DOHH2 (cell line): ENCODE measurements around the gene PGAM2.
A peak's percentile ranks its signal among the peaks of the same experiment; 100 is the strongest.

Experiments used
- H3F3A ChIP-seq: fragments of 200-600 bp; sonication (generic), shearing (Covaris generic); 2 replicates; pipeline ENCODE4 v1.6.0; 2016; ENCODE audit warnings: antibody characterized with exemption, mild to moderate bottlenecking; ENCODE audit not compliant: control insufficient read depth, insufficient read depth
- H3K27ac ChIP-seq: fragments of 200-600 bp; sonication (generic); 2 replicates; pipeline ENCODE4 v1.5.1; 2014; ENCODE audit warnings: low read depth, mild to moderate bottlenecking, low read length, moderate library complexity
- H3K27me3 ChIP-seq: fragments of 200-600 bp; sonication (generic); 2 replicates; pipeline ENCODE4 v1.6.1; 2014; ENCODE audit warnings: mild to moderate bottlenecking, low read length, mixed read lengths; ENCODE audit not compliant: control insufficient read depth
- H3K36me3 ChIP-seq: fragments of 200-600 bp; sonication (generic); 2 replicates; pipeline ENCODE4 v1.6.1; 2014; ENCODE audit warnings: mild to moderate bottlenecking, low read length, moderate library complexity, mixed read lengths; ENCODE audit not compliant: control insufficient read depth
- H3K4me1 ChIP-seq: fragments of 200-600 bp; sonication (generic); 2 replicates; pipeline ENCODE4 v1.6.1; 2014; ENCODE audit warnings: mild to moderate bottlenecking, low read length, mixed read lengths; ENCODE audit not compliant: control insufficient read depth
- H3K4me2 ChIP-seq: fragments of 200-600 bp; sonication (generic); 2 replicates; pipeline ENCODE4 v1.6.0; 2014; ENCODE audit warnings: mild to moderate bottlenecking, low read length, moderate library complexity
- H3K4me3 ChIP-seq: fragments of 200-600 bp; sonication (generic); 2 replicates; pipeline ENCODE4 v1.5.1; 2014; ENCODE audit warnings: mild to moderate bottlenecking, low read length, mixed read lengths
- H3K79me2 ChIP-seq: fragments of 200-600 bp; sonication (generic); 2 replicates; pipeline ENCODE4 v1.6.1; 2014; ENCODE audit warnings: mild to moderate bottlenecking, low read length, mixed read lengths; ENCODE audit not compliant: control insufficient read depth
- H3K9me2 ChIP-seq: fragments of 200-600 bp; sonication (generic); replicated peaks from 2 replicates; pipeline ENCODE4 v1.6.1; 2014; ENCODE audit warnings: mild to moderate bottlenecking, low read length, mixed read lengths; ENCODE audit not compliant: control insufficient read depth
- H3K9me3 ChIP-seq: fragments of 200-600 bp; sonication (generic); 2 replicates; pipeline ENCODE4 v1.6.1; 2014; ENCODE audit warnings: antibody characterized with exemption, low read length, mixed read lengths; ENCODE audit not compliant: control insufficient read depth, insufficient read depth
- H4K20me1 ChIP-seq: fragments of 200-600 bp; sonication (generic); 2 replicates; pipeline ENCODE4 v1.6.0; 2014; ENCODE audit warnings: low read depth, mild to moderate bottlenecking, antibody characterized with exemption, low read length, moderate library complexity; ENCODE audit not compliant: control insufficient read depth, insufficient read depth
- CTCF ChIP-seq: fragments of 200-600 bp; sonication (generic); IDR thresholded peaks from one replicate; pipeline ENCODE4 v1.5.1; 2014; ENCODE audit warnings: antibody characterized with exemption, mild to moderate bottlenecking, low read depth, low read length; ENCODE audit not compliant: poor library complexity, severe bottlenecking
- EZH2phosphoT487 ChIP-seq: fragments of 200-600 bp; sonication (generic); IDR thresholded peaks from 2 replicates; pipeline ENCODE4 v1.6.1; 2017; ENCODE audit warnings: borderline replicate concordance, mild to moderate bottlenecking, antibody characterized with exemption, low read length, moderate library complexity, mixed read lengths

PGAM2 gene

GRCh38 chr7:44098092-44099068 is 33.0 kb upstream of the PGAM2 start:
- H3K9me3 ChIP-seq, result peaks cover 2% of the 10 kb centered on the region; the same call in 1 of the 2 replicates
- H3F3A ChIP-seq, result peaks cover 12% of the 10 kb centered on the region
- H3K27ac ChIP-seq, result peak overlapping the region; percentile 43; the same call in 1 of the 2 replicates

GRCh38 chr7:44097064-44097932 is 31.9 kb upstream of the PGAM2 start:
- Histone ChIP-seq H3K4me1 (peaks cover 76% of the 10 kb centered on the region), H4K20me1 (no peaks in the 10 kb centered on the region), H3K9me2 (no peaks in the 10 kb centered on the region), H3K4me3 (peak overlapping the region; percentile 30), H3K79me2 (no peaks in the 10 kb centered on the region), H3K36me3 (no peaks in the 10 kb centered on the region; the same call in 1 of the 2 replicates), H3K27me3 (no peaks in the 10 kb centered on the region), H3K27ac (peak overlapping the region; percentile 43), H3F3A (peaks cover 9% of the 10 kb centered on the region), H3K9me3 (peaks cover 4% of the 10 kb centered on the region; the same call in 1 of the 2 replicates), H3K4me2 (peak overlapping the region; percentile 56)
- no peak for TF ChIP-seq EZH2phosphoT487
- no peak for TF ChIP-seq CTCF

More at GRCh38 chr7:44098092-44099068, 33.0 kb upstream of the PGAM2 start:
- Histone ChIP-seq H3K79me2 (no peaks in the 10 kb centered on the region), H3K4me2 (peak overlapping the region; percentile 56), H3K27me3 (peaks cover 4% of the 10 kb centered on the region; the same call in 1 of the 2 replicates), H3K36me3 (no peaks in the 10 kb centered on the region; the same call in 1 of the 2 replicates), H4K20me1 (no peaks in the 10 kb centered on the region), H3K4me1 (peaks cover 71% of the 10 kb centered on the region), H3K4me3 (no peak overlapping the region), H3K9me2 (no peaks in the 10 kb centered on the region)
- TF ChIP-seq CTCF (no peak), EZH2phosphoT487 (no peak)

- peaks cover 7% of the 10 kb centered on the region for H3F3A ChIP-seq
- H3K27ac ChIP-seq, result peak overlapping the region; percentile 43
- no peaks in the 10 kb centered on the region for H3K9me2 ChIP-seq
- no peaks in the 10 kb centered on the region for H3K79me2 ChIP-seq
- peaks cover 74% of the 10 kb centered on the region for H3K4me1 ChIP-seq
- peak overlapping the region; percentile 6; the same call in 1 of the 2 replicates for H3K4me3 ChIP-seq
- TF ChIP-seq EZH2phosphoT487 (no peak), CTCF (no peak)
- H3K9me3 ChIP-seq, result peaks cover 4% of the 10 kb centered on the region; the same call in 1 of the 2 replicates
- H3K36me3 ChIP-seq, result no peaks in the 10 kb centered on the region; the same call in 1 of the 2 replicates
- peak overlapping the region; percentile 56 for H3K4me2 ChIP-seq
- no peaks in the 10 kb centered on the region for H4K20me1 ChIP-seq
- H3K27me3 ChIP-seq, result no peaks in the 10 kb centered on the region
Measured at GRCh38 chr7:44096326-44096881, 31.0 kb upstream of the PGAM2 start.
